GM12872 (cell line): ENCODE results near the gene MED25.

Experiments
- CTCF ChIP-seq: IDR thresholded peaks from 3 replicates; pipeline ENCODE4 v1.5.1; 2011; ENCODE audit warnings: low read depth, mild to moderate bottlenecking, low read length, moderate library complexity; ENCODE audit not compliant: insufficient read depth

MED25 gene

GRCh38 chr19:49878744-49879070, 60.6 kb downstream of the MED25 start:
- TF ChIP-seq CTCF = no peak

GRCh38 chr19:49879243-49879963, 61.3 kb downstream of the MED25 start:
- no peak for TF ChIP-seq CTCF

GRCh38 chr19:49880162-49880869, 62.2 kb downstream of the MED25 start:
- TF ChIP-seq CTCF = no peak

GRCh38 chr19:49881186-49881585, 63.1 kb downstream of the MED25 start:
- TF ChIP-seq CTCF = no peak

GRCh38 chr19:49881672-49882394, 63.7 kb downstream of the MED25 start:
- TF ChIP-seq CTCF = no peak

- TF ChIP-seq CTCF = no peak
Measured at GRCh38 chr19:49882643-49883042, 64.6 kb downstream of the MED25 start.

GRCh38 chr19:49883094-49883493, 65.0 kb downstream of the MED25 start:
- TF ChIP-seq CTCF = no peak
